GM18951 (cell line): ENCODE data around the gene PLXNA4.

ENCODE experiments used
- POLR2A ChIP-seq: IDR thresholded peaks from 4 replicates; pipeline ENCODE4 v1.6.1; 2011; ENCODE audit warnings: mild to moderate bottlenecking; ENCODE audit not compliant: insufficient read length, insufficient read depth; ENCODE audit errors: extremely low read depth
- in situ Hi-C: fragments of 300-500 bp; cut with MboI; formaldehyde crosslinking; loops from one replicate; pipeline ENCODE4 v1.12.0; 2022; ENCODE audit warnings: low sequenced_read_pairs, mixed read lengths, inconsistent platforms; ENCODE audit not compliant: unreplicated experiment

PLXNA4 gene

DNA sequence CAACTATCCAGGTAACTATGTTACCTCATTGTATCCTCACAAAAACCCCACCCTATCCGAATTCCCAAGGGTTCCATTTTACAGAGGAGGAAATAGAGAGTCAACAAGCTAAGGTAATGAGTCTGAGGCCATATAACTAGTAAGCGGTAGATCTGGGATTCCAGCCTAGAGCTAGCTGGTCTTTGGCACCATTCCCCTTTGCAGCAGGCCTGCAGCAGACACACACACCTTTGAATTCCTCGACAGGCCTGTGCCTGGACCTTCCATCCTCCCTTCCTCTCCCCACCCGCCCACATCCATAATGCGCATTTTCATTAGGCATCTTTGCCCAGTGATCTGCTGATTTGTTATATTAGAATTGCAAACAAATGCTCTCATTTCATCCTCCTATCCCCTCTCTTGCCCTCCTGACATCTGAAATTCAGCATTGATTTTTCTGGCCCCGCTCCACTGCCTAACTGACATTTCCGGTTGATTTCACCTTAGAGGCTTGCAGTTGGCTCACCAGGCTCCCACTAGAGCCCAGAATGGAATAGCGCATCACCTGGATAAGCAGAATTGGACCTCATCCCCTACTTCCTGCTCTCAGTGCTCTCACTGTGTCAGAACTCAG, 129.5 kb downstream of the PLXNA4 start:
- in situ Hi-C loops = no loop called here
- TF ChIP-seq POLR2A = no peak

DNA sequence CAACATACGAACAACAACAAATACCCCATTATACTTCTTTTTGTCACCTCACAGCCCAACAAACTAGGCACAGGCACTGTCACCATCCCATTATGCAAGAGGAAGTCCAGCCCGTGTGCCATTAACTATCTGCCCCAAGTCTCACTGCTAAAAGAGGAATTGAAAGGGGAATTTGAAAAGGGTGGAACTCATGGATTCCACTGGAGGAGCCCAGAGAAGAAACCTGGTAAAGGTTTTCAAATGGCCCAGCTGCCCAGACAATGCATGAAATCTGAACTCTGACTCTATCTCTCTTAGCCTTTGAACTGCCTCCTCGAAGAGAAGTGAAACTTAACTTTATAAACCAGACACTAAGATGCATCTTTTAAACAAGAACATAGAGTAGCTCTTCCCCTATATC, 130.0 kb downstream of the PLXNA4 start:
- TF ChIP-seq POLR2A = no peak
- in situ Hi-C loops = no loop called here

DNA sequence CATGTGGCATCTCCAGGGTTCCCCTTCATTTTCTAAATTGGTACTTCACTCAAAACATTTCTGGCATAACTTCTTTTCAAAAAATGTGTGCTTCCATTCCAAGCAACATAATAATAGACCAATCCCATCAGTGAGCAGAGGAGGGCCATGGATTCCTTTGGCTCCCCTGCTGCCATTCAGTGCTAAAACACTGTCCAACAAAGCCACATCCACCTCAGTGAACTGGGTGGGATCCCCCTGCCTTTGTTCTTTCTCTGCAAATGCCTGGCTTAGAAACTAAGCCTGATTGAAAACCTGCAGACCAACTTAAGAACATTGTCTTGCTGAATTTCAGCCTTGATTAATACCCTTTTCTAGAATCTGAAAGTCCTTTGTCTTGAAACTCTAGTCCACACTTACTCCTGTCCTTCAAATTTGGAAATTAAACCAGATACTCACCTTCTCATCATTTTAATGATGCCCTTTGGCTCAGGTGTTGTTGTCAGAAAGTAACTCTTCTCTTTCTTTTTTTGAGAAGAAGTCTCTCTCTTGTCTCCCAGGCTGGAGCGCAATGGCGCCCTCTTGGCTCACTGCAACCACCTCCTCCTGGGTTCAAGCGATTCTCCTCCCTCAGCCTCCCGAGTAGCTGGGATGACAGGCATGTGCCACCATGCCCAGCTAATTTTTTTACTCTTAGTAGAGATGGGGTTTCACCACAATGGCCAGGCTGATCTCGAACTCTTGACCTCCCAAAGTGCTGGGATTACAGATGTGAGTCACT, 132.3 kb downstream of the PLXNA4 start:
- no peak for TF ChIP-seq POLR2A
- in situ Hi-C loops = no loop called here

DNA sequence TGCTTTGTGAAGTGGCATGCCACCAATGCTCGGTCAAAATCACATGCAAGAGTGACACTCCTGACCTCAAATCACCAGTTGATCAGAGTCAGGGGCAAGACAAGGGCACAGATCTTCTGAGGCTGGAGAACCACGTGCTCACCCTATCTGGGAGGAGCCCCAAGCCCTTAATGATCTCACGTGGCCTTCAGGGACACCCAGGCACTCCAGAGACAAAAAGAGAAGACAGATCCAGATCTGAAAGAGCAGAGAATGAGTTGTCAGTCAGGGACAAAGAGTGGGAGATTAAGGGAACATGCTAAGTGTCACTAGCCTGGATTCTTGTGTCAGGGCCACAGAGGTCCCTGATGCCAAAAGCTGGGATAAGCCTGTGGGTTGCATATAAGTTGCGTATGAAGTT, 134.3 kb downstream of the PLXNA4 start:
- in situ Hi-C loops = no loop called here

DNA sequence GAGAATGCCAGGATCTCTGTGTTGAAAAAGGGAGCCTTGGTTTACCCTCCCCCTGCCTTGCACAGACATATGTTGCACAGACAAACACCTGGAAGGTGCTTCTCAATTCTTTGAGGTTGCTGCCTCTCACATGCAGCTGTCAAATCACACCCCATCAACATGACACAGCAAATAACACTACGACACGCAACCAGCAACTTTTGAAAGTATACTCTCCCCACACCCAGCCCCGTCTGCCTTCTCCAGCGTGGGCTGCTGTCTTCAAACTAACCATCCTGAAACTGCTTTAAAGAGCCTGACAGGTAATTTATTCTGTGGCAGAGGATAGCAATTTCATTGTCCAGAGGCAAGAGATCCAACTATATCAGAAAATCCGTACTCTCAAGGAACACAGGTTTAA, 136.1 kb downstream of the PLXNA4 start:
- in situ Hi-C loops = no loop called here
- TF ChIP-seq POLR2A = no peak

More for the DNA sequence above, 134.3 kb downstream of the PLXNA4 start:
- TF ChIP-seq POLR2A = no peak

DNA sequence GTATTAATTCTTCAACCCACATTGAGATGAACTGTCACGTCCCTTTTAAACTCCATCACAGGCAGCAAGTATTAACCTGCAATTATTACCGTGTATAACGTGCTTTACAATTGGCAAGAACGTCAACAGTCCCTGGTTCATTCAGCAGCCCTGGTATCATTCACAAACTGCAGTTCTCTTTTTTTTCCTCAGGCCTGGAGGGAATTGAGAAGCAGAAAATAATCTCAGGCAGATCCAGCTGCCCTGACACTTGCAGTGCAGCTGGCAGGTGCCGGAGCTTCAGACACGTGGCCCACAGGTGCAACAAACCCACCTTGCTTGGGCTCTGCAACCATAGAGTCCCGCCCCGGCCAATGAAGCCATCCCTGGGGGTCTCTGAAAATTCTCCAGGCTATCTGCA, 137.3 kb downstream of the PLXNA4 start:
- in situ Hi-C loops = no loop called here
- no peak for TF ChIP-seq POLR2A

DNA sequence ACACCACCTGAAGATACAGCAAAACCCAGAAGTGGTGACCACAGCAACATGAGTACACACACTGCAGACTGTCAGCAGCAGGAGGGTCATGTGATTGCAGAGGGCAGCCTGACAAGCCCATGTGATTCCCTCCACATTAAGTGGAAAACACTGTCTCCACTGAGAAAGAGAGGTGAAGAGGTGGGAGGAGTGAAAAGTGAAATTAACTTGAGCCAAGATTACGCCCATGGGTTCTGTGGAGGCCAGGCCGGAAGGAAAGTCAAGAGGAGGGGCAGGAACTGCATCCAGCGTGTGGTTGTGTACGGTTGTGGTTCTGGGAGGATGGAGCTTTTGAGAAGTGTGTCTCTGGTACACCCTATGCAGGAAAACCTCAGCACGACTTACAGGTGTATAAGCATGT, 138.5 kb downstream of the PLXNA4 start:
- in situ Hi-C loops = no loop called here

DNA sequence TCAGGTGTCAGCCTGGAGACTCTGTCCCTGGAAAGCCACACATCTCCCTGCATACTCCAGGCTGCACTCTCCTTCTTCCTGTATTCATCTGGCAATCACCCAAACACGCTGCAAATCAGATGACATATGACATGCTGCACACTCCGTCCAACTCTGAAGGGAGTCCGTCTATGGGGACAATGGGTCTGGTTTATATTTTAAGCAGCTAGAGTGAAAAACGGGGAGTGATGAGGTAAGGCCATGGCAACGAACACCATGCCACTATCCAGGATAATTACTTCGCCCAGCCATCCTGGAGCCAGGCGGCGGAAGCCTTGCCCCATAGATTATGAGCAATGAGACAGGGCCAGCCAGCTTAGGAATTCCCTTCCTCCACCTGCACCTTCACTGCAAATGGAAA, 140.1 kb downstream of the PLXNA4 start:
- in situ Hi-C loops = no loop called here

More for the DNA sequence above, 138.5 kb downstream of the PLXNA4 start:
- TF ChIP-seq POLR2A = no peak

DNA sequence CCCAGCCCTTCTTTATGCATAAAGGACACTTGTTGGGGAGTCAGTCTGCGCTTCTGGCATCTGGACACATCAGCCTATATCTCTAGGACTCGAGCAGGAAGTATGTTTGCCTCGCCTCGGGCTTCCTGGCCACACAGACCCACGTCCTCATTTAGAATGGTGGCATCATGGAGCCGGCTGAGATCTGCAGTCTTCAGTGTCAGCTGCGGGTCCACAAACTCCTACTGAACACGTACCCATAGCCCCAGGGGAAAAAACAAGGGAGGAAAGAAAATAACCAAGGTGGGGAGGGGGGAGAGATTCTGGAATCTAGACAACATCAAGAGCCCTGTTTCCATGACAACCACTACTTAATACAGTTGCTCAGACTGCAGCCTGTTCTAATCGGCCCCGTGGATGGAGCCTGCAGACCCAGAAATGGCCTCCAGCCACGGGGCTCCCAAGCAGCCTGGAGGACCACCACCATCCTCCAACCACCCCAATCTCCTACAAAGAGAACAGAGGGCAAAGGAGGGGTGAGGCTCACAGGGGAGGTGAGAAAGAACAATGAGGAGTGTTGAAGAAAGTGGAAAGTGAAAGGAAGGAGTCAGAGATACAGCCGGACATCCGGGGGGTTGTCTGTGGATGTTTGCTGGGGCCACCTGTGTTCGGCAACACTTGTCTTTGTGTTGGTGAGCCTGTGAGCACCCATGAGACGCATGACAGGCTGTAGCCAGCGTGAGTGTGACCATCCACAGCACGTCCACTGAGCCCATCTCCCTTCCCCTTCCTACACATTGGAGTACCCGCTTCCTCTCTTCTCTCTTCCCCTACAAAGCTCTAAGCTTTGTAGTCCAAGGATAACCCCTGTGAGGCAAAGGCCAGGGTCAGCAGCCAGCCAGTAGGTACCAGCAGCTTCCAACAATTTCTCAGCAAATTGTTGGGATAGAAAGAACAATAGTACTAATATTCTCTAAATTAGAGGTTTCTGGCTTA, 141.0 kb downstream of the PLXNA4 start:
- in situ Hi-C loops = no loop called here
- TF ChIP-seq POLR2A = no peak

More for the DNA sequence above, 140.1 kb downstream of the PLXNA4 start:
- TF ChIP-seq POLR2A = no peak

DNA sequence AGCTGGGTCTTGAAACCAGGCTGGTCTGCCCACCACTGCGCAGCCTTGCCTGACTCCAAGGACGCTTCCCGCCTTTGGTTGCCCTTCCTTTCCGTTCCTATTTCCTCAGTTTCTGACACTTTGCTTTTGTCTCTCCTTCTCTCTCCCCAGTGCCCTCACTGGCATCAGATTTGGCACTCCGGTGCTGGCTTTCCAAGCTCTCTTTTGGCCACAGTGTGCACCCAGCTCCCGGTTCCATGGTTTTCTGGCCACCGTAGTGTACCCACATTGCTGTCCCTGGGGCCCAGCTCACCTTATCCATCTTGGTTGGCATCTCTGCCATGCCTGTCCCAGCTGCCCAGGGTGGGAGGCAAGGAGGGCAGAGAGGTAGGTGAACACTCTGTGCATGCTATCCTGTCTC, 142.2 kb downstream of the PLXNA4 start:
- no peak for TF ChIP-seq POLR2A
- in situ Hi-C loops = no loop called here

DNA sequence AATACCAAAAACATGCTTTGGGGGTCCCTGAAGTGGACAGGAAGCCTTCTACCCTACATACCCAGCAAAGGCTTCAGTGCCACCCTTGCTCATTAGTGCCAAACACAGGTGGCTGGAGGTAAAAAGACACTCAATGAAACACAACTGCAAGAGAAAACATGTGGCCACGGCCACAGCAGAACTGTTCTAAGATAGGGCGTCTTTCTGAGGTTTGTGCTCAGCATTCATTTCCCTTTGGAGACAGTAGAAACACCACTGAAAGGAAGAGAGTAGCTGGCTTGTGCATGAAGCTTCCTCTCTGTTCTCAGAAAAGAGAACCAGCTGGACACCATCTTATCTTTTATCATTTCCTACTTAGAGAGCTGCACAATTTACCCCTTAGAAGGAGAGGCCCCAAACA, 143.0 kb downstream of the PLXNA4 start:
- in situ Hi-C loops = no loop called here
- TF ChIP-seq POLR2A = no peak

DNA sequence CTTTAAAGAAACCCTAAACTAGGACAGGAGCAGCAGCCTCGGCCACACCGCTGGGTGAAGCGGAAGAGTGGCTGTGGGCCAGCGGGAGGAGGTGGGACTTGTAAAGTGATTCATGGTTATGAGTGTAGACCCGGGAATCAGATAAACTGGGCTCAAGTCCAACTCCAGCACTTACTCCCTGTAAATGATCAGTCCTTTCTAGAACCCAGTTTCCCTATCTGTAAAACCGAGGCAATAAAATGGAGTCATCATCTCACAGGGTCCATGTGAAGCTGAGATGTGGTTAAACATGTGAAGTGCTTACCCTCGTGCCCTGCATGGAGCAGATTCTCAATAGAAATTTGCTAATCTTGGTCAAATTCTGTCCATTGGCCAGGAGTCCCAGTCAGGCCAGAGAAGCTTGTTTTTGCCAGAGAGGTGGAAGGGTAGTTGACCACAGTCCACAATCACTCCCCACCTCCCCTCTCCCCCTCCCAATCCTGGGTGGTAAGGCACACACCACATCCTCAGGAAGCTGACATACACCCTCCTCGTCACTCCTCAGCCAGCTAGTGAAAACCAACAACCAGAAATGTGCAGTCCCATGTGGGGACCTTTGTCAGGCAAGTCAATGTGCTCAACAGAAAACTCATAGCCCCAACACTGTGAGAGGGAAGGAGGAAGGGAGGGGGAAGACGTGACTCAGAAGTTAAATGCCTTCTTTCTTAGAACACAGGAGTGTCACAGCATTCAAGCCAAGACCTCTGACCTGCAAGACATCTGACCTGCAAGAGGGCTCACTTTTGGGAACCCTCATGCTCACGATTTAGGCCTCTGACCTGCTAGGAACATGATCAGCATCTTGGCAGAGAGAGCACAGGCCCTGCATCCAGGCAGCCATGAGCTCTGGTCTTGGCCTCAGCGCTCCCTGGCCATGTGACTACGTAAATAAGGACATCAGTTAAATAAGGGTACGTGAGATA, 145.1 kb downstream of the PLXNA4 start:
- in situ Hi-C loops = no loop called here
- no peak for TF ChIP-seq POLR2A
